H1 (cell line): Measurements from ENCODE around the gene GSE1. TPM values are rescaled to one million over a fixed set of nuclear protein-coding genes. Genes with fewer than 3 reads are reported as not detected.

Source experiments
- ASH2L ChIP-seq: fragments of 200-600, 300-600 bp; sonication (generic); IDR thresholded peaks from one replicate; pipeline ENCODE4 v1.7.1; 2017; ENCODE audit warnings: low read length
- BRCA1 ChIP-seq: IDR thresholded peaks from 2 replicates; pipeline ENCODE4 v1.6.1; 2012; ENCODE audit warnings: low read depth, low read length, improper control_type of control experiment
- CBX8 ChIP-seq: fragments of 300-800, 300-1000 bp; sonication (generic); IDR thresholded peaks from 2 replicates; pipeline ENCODE4 v1.7.1; 2016; ENCODE audit warnings: low read depth, low read length, borderline replicate concordance
- EGR1 ChIP-seq: IDR thresholded peaks from 2 replicates; pipeline ENCODE4 v1.6.1; 2011; ENCODE audit warnings: low read depth, low read length, borderline replicate concordance
- EP300 ChIP-seq, 2 experiments: IDR thresholded peaks; 1 replicate in 1 of 2; 2 replicates in 1 of 2; pipeline ENCODE4 v1.6.1; 2011 to 2012; ENCODE audit warnings: low read depth in 2 of 2, low read length in 2 of 2, mild to moderate bottlenecking in 2 of 2, borderline replicate concordance in 1 of 2, inconsistent platforms in 1 of 2, moderate library complexity in 1 of 2
- HDAC2 ChIP-seq, 2 experiments: fragments of 300-600 bp in 1 of 2; sonication (generic) in 1 of 2; IDR thresholded peaks; 2 replicates each; pipeline ENCODE4 v1.6.1; 2011 to 2012; ENCODE audit warnings: low read depth in 2 of 2, low read length in 2 of 2, mild to moderate bottlenecking in 2 of 2, moderate library complexity in 2 of 2, borderline replicate concordance in 1 of 2, inconsistent platforms in 1 of 2
- MAFK ChIP-seq: IDR thresholded peaks from 2 replicates; pipeline ENCODE4 v1.6.1; 2012; ENCODE audit warnings: low read depth, mild to moderate bottlenecking, improper control_type of control experiment, low read length
- RFX5 ChIP-seq: IDR thresholded peaks from 2 replicates; pipeline ENCODE4 v1.6.1; 2011; ENCODE audit warnings: low read depth, low read length, improper control_type of control experiment, borderline replicate concordance
- SP2 ChIP-seq: IDR thresholded peaks from 2 replicates; pipeline ENCODE4 v1.6.1; 2012; ENCODE audit warnings: mild to moderate bottlenecking, low read length, inconsistent platforms
- YY1 ChIP-seq: IDR thresholded peaks from 2 replicates; pipeline ENCODE4 v1.6.1; 2011; ENCODE audit warnings: low read depth, mild to moderate bottlenecking, low read length
- polyA plus RNA-seq, 7 experiments: library from polyadenylated mRNA; depleted of rRNA in 3 of 7; stranded (reverse) in 5 of 7; unstranded in 2 of 7; fragments of >200 nt in 5 of 7; fragments of 200-250 nt in 2 of 7; gene quantifications; 1 replicate in 5 of 7; 2 replicates in 1 of 7; 4 replicates in 1 of 7; pipeline versions ENCODE4 v1.2.1 to v1.2.3, GENCODE V29; 2011 to 2013; ENCODE audit warnings: missing spikeins in 2 of 7, mixed read lengths in 2 of 7
- total RNA-seq: library from RNA; stranded (reverse); fragmentation: NEBNext Ultra II Directional; extraction: Animal tissue kit (Norgen Biotek cat#: 25700); gene quantifications from 2 replicates; pipeline ENCODE4 v1.2.1, GENCODE V29; 2021

GSE1 gene
- total and polyA plus RNA-seq, 2 of the 8 experiments (the other 6 are each of a cell fraction or from before 2014, with no cell fraction given) = 26.0 to 65.6 TPM

GRCh38 chr16:85573045-85573695 is 40.0 kb upstream of the GSE1 start (continued):
- no peak for TF ChIP-seq RFX5
- TF ChIP-seq SP2 = no peak
- TF ChIP-seq MAFK = no peak
- no peak for TF ChIP-seq BRCA1
- no peak for TF ChIP-seq EP300 (IDR thresholded peaks at IDR 0.05; ENCODE audit: borderline replicate concordance in 1 of 2, low read depth in 2 of 2, low read length in 2 of 2)
- no peak for TF ChIP-seq HDAC2 (IDR thresholded peaks at IDR 0.05; ENCODE audit: borderline replicate concordance in 1 of 2, low read depth in 2 of 2, low read length in 2 of 2)
- no peak for TF ChIP-seq ASH2L
- TF ChIP-seq EGR1 = no peak
- TF ChIP-seq YY1 = no peak
- no peak for TF ChIP-seq CBX8
